ENCODE data around the gene ANXA6.

The ANXA6 gene

DNA sequence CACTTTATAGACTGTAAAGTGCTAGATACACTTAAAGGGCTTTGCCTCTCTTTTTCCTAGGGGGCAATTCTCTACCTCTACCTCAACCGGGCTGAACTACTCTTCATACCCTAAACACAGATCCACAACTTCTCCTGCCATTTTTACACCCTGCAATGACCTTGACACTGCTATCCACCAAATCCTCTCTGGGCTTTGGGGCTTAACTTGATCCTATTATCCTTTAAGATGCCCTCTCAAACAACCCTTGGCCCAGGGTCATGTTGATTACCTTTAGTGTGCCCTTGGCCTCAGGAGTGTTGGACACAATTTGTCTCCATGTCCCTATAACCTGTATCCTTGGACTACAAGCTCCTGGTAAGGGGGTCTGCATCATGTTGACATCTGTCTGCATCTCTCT is 19.5 kb downstream of the ANXA6 start:
- Histone ChIP-seq H3K27me3 (ENCODE audit: insufficient read depth, low read length, poor library complexity) (no peaks in the 10 kb centered on the region), H3K79me2 (ENCODE audit: insufficient read depth, low read length) (peaks cover 12% of the 10 kb centered on the region; the same call in 1 of the 2 replicates), H3K9me3 (ENCODE audit: insufficient read depth, low read length, severe bottlenecking) (no peaks in the 10 kb centered on the region), H2AFZ (ENCODE audit: low read depth, low read length) (no peak overlapping the region), H3K4me2 (ENCODE audit: insufficient read depth, low read length) (no peak overlapping the region), H3K4me3 (ENCODE audit: low read depth in 1 of 2, low read length in 2 of 2) (no peak overlapping the region), H3K36me3 (ENCODE audit: insufficient read depth, low read length) (peaks cover 94% of the 10 kb centered on the region), H3K27ac (ENCODE audit: low read length) (no peak overlapping the region), H3K4me1 (ENCODE audit: insufficient read depth, low read length) (no peaks in the 10 kb centered on the region), H4K20me1 (ENCODE audit: insufficient read depth, low read length) (peaks cover 29% of the 10 kb centered on the region), H3K9ac (ENCODE audit: low read depth, low read length) (no peak overlapping the region)
- no peak for ATAC-seq (ENCODE audit: insufficient read depth, low read depth)
- TF ChIP-seq, protein P1, sequence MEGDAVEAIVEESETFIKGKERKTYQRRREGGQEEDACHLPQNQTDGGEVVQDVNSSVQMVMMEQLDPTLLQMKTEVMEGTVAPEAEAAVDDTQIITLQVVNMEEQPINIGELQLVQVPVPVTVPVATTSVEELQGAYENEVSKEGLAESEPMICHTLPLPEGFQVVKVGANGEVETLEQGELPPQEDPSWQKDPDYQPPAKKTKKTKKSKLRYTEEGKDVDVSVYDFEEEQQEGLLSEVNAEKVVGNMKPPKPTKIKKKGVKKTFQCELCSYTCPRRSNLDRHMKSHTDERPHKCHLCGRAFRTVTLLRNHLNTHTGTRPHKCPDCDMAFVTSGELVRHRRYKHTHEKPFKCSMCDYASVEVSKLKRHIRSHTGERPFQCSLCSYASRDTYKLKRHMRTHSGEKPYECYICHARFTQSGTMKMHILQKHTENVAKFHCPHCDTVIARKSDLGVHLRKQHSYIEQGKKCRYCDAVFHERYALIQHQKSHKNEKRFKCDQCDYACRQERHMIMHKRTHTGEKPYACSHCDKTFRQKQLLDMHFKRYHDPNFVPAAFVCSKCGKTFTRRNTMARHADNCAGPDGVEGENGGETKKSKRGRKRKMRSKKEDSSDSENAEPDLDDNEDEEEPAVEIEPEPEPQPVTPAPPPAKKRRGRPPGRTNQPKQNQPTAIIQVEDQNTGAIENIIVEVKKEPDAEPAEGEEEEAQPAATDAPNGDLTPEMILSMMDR (IDR thresholded peaks at IDR 0.05; ENCODE audit: borderline replicate concordance, extremely low read depth, low read length, poor library complexity, severe bottlenecking), result no peak
- TF ChIP-seq EZH2 (IDR thresholded peaks at IDR 0.05; ENCODE audit: borderline replicate concordance, low read depth, low read length, severe bottlenecking), result no peak
- no peak for DNase-seq

DNA sequence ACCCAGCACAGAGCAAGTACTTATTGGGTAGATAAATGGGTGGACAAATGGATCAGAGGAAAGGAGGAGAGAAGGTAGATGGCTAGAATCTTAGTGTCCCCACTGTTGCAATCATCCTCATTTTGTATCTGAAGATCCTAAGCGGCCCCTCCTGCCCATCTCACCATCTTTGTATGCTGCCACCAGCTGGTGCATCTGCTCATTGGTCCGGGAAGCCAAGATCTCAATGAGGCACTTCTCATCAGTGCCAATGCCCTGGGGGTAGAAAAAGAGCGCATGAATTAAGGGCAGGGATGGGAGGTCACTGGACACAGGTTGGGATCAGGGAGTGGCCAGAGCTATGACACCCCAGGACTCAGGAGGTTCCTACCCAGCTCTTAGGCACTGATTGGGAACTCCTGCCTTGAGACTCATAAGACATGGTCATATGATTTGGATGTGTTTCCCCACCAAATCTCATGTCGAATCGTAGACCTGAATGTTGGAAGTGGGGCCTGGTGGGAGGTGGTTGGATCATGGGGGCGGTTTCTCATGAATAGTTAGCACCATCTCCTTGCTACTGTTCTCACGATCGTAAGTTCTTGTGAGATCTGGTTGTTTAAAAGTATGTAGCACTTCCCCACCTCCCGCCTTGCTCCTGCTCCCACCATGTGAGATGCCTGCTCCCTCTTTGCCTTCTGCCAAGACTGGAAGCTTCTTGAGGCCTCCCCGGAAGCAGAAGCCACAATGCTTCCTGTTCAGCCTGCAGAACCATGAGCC is 20.3 kb downstream of the ANXA6 start:
- no peak overlapping the region for H3K4me2 ChIP-seq (ENCODE audit: insufficient read depth, low read length)
- peaks cover 22% of the 10 kb centered on the region for H4K20me1 ChIP-seq (ENCODE audit: insufficient read depth, low read length)
- H3K36me3 ChIP-seq (ENCODE audit: insufficient read depth, low read length), result peaks cover 95% of the 10 kb centered on the region
- H3K27ac ChIP-seq (ENCODE audit: low read length), result no peak overlapping the region
- no peak for DNase-seq
- no peaks in the 10 kb centered on the region for H3K27me3 ChIP-seq (ENCODE audit: insufficient read depth, low read length, poor library complexity)
- H3K4me1 ChIP-seq (ENCODE audit: insufficient read depth, low read length), result no peaks in the 10 kb centered on the region
- no peak overlapping the region for H3K9ac ChIP-seq (ENCODE audit: low read depth, low read length)
- no peak for ATAC-seq (ENCODE audit: insufficient read depth, low read depth)
- peaks cover 6% of the 10 kb centered on the region; the same call in 1 of the 2 replicates for H3K79me2 ChIP-seq (ENCODE audit: insufficient read depth, low read length)
- H3K9me3 ChIP-seq (ENCODE audit: insufficient read depth, low read length, severe bottlenecking), result no peaks in the 10 kb centered on the region
- no peak overlapping the region for H2AFZ ChIP-seq (ENCODE audit: low read depth, low read length)
- TF ChIP-seq, protein P1 (IDR thresholded peaks at IDR 0.05; ENCODE audit: borderline replicate concordance, extremely low read depth, low read length, poor library complexity, severe bottlenecking), result peak; percentile 9
- no peak for TF ChIP-seq EZH2 (IDR thresholded peaks at IDR 0.05; ENCODE audit: borderline replicate concordance, low read depth, low read length, severe bottlenecking)
- no peak overlapping the region for H3K4me3 ChIP-seq (ENCODE audit: low read depth in 1 of 2, low read length in 2 of 2)

DNA sequence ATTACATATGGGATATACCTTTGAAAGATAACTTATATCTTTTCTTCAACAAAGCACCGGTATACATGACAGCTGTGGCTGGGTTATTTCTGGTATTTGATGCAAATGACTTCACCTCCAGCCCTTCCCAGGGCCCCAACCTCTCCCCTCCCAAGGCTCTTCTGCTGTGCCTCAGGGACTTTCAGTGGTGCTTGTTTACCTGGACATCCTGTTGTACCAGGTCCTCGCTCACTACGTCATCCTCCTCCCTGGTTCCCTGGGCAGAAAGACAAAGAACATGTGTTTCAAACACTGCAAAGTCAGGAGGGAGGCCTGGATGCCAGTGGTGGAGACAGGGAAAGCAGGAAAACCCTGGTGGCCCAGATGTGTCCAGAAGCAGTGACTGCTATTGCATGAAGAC is 23.4 kb downstream of the ANXA6 start:
- Histone ChIP-seq H3K27me3 (ENCODE audit: insufficient read depth, low read length, poor library complexity) (no peaks in the 10 kb centered on the region), H3K4me2 (ENCODE audit: insufficient read depth, low read length) (no peak overlapping the region), H4K20me1 (ENCODE audit: insufficient read depth, low read length) (peaks cover 4% of the 10 kb centered on the region; the same call in 1 of the 2 replicates), H3K27ac (ENCODE audit: low read length) (no peak overlapping the region), H3K79me2 (ENCODE audit: insufficient read depth, low read length) (no peaks in the 10 kb centered on the region), H3K4me1 (ENCODE audit: insufficient read depth, low read length) (no peaks in the 10 kb centered on the region), H3K4me3 (ENCODE audit: low read depth in 1 of 2, low read length in 2 of 2) (no peak overlapping the region), H3K9me3 (ENCODE audit: insufficient read depth, low read length, severe bottlenecking) (no peaks in the 10 kb centered on the region), H3K36me3 (ENCODE audit: insufficient read depth, low read length) (peaks cover 97% of the 10 kb centered on the region), H3K9ac (ENCODE audit: low read depth, low read length) (no peak overlapping the region), H2AFZ (ENCODE audit: low read depth, low read length) (no peak overlapping the region)
- ATAC-seq (ENCODE audit: insufficient read depth, low read depth) (no peak), DNase-seq (no peak)
- TF ChIP-seq EZH2 (IDR thresholded peaks at IDR 0.05; ENCODE audit: borderline replicate concordance, low read depth, low read length, severe bottlenecking), result no peak
- TF ChIP-seq, protein P1 (IDR thresholded peaks at IDR 0.05; ENCODE audit: borderline replicate concordance, extremely low read depth, low read length, poor library complexity, severe bottlenecking), result no peak
